Measurements from ENCODE around the gene DNAJC7. TPM values are rescaled to one million over a fixed set of nuclear protein-coding genes. Genes with fewer than 3 reads are reported as not detected.

DNAJC7 gene
- total RNA-seq, 4 donors from 2014 or later, result 70.1 to 79.6 (median 76.4) TPM

DNA sequence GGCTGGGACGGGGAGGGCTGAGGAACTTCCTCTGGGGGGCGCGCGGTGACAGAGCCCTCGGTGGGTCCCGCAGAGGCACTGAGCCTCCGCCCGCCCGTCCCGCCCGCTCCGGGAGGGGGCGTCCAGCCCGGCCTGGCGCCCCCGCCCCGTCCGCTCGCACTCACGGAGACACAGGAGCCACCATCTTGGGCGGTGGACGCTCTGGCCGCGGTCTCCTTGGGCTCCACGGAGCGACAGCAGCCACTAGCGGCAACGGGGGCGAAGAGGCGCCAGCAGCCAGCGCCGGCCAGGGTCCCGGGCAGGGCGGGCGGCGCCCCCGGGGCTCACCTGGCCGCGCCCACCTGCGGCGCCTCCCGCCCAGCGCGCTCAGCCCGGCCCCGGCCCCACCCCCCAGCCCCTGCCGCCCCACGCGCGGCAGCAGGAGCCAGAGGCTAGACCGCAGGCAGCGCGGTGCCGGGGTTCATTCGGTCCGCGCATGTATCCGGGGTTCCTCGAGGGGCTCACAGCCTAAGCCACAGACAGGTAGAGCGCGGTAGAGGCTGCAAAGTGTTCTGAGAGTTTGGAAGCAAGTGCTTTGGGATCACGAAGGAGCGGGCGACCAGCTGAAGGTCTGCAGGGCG is 33.3 kb upstream of the DNAJC7 start, which contains the start of gene C17orf113:
Gene C17orf113 (minus strand): TSS at position 209 of the 620 bp plus-strand sequence. CDS start 7,225 bp downstream, outside the sequence.
- TF ChIP-seq, protein P1, sequence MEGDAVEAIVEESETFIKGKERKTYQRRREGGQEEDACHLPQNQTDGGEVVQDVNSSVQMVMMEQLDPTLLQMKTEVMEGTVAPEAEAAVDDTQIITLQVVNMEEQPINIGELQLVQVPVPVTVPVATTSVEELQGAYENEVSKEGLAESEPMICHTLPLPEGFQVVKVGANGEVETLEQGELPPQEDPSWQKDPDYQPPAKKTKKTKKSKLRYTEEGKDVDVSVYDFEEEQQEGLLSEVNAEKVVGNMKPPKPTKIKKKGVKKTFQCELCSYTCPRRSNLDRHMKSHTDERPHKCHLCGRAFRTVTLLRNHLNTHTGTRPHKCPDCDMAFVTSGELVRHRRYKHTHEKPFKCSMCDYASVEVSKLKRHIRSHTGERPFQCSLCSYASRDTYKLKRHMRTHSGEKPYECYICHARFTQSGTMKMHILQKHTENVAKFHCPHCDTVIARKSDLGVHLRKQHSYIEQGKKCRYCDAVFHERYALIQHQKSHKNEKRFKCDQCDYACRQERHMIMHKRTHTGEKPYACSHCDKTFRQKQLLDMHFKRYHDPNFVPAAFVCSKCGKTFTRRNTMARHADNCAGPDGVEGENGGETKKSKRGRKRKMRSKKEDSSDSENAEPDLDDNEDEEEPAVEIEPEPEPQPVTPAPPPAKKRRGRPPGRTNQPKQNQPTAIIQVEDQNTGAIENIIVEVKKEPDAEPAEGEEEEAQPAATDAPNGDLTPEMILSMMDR (IDR thresholded peaks at IDR 0.05; ENCODE audit: low read depth), result no peak

DNA sequence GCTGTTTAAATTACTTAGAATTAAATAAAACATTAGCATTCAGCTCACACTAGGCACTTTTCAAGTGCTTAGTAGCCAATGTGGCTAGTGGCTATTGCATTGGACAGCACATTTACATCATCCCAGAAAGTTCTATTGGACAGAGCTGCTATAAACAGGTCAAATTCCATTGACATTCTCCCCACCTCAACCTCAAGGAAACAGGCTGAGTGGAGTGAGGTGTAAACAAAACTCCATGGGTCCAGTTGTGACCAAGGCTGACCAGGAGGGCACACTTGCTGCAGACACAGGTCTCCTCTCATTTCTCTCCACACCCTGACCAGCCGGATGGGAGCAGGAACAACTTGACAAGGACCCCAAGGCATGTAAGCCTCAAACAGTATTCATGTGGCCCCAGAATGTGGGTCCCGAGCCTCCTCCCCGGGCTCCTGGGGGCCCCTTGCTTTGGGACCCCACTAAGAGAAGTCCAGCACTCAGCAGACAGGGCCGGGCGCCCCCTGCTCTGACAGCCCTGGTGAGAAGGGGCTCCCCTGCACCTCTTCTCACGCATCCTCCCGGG is 32.7 kb upstream of the DNAJC7 start:
- TF ChIP-seq, protein P1 (IDR thresholded peaks at IDR 0.05; ENCODE audit: low read depth), result no peak

DNA sequence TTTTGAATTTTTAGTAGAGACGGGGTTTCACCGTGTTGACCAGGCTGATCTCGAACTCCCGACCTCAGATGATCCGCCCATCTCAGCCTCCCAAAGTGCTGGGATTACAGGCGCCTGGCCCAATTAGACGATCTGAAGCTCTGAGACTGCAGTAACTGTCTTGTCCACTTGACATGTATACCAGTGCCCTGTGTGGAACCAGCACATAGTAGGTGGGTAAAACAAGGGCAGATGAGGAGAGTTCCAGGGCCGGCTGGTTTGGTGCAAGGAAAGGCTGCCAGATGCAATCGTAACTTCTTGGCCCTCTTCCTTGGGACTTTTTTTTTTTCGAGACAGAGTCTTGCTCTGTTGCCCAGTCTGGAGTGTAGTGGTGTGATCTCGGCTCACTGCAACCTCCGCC is 30.1 kb upstream of the DNAJC7 start:
- TF ChIP-seq, protein P1 (IDR thresholded peaks at IDR 0.05; ENCODE audit: low read depth), result no peak

DNA sequence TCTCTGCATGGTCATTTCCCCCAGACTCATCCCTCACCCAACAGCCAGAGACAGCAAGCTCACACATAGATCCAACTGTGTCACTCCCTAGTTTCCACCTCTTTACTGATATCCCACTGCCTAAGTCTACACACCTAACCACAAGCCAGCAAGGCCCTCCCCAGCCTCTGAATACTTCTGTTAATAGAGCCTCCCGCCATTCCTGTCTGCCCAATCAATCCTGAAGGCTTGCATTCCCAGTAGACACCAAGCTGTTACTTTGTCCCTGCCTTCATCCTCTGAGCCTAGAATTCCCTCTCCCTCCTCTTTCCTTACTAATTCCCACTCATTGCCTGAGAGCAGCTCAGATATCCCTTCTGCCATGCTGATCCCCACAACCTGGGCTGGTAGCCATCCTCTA is 28.5 kb upstream of the DNAJC7 start:
- TF ChIP-seq, protein P1 (IDR thresholded peaks at IDR 0.05; ENCODE audit: low read depth), result no peak

DNA sequence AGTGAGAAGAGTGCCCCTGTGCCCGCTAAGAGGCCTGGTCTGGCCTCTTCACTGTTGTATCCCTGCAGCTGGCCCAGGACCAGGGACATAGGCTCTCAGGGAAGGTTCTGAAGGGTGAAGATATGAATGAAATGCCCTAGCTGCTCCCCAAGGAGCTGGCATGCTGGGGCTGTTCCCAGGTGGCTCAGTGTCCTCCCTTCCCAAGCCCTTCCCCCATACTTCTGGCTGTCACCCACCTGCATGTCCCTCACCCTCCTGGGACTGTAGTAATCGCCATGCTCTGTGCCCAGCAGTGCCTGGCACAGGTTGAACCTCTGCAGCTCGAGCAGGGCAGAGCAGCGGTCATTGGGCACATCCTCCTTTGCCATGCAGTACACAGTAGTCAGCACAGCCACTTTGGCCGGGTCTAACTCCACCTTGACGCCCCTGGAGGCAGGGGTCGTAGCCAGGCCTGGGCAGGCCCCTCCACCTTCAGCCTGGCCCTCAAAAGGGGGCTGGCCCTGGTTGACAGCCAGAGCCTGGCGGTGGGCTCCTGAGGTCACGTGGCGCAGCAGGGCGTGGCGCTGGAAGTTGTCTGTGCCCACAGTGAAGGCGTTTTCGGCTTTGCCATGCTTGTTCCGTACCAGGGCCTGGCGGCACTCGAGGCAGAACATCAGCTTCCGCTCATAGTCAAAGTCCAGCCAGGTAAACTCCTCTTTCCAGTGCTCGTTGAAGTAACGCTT is 25.5 kb upstream of the DNAJC7 start:
- TF ChIP-seq, protein P1 (IDR thresholded peaks at IDR 0.05; ENCODE audit: low read depth), result no peak

DNA sequence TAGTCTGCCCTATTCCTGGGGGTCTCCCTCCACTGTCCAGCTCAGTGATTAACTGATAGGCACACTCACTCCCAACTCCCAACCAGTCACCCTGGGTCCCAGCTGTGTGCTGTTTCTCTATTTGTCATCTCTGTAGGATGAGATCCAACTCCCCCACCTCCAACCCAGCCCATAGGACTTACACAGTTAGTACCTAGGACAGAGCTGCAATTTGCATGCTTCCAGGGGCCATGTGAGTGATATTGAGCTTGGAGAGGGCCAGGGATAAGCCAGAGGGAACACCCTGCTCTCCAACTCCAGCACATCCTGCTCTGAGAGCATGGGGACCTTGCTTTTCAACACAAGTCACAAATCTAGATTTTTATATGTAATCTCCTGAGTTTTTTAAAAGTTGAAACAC is 24.4 kb upstream of the DNAJC7 start:
- TF ChIP-seq, protein P1 (IDR thresholded peaks at IDR 0.05; ENCODE audit: low read depth), result no peak

DNA sequence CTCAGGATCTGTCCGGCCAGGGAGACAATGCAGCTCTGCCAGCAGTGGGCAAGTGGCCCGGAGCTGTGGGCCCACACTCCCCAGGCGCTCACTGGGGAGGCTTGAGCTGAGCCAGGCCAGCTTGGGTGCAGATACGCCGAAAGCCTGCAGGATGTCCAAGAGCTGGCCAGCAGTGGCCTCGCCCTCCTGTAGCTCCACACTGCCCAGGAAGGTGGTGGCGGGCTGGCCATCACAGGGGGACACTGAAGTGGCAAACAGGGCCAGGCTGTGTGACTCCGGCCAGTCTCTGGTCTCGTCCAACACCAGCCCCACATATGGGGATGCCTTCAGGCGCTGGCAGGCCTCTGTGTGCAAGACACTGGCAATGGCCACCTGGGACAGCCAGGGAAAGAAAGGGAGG is 23.6 kb upstream of the DNAJC7 start:
- TF ChIP-seq, protein P1 (IDR thresholded peaks at IDR 0.05; ENCODE audit: low read depth), result no peak

Data from subcutaneous adipose tissue (tissue), 4 donors.